GM19372 (cell line): ENCODE data around the gene PPM1H.
"Not testable (repeated sequence)": the region's sequence is repeated elsewhere in the genome, so short reads cannot be mapped to it uniquely, and the experiment has no call there.

Experiments
- ATAC-seq: cut with Tn5 transposase; IDR thresholded peaks from one replicate; pipeline ENCODE4 v1.9.1; 2021; ENCODE audit warnings: mild to moderate bottlenecking, low read depth, moderate library complexity; ENCODE audit not compliant: unreplicated experiment

PPM1H gene

DNA sequence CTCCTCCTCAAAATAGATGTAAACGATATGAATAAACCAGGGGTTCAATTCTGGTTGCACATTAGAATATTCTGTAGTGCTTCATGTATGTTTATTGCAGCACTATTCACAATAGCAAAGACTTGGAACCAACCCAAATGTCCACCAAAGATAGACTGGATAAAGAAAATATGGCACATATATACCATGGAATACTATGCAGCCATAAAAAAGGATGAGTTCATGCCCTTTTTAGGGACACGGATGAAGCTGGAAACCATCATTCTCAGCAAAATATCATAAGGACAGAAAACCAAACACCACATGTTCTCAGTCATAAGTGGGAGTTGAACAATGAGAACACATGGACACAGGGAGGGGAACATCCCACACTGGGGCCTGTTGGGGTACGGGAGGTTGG is 55.7 kb downstream of the PPM1H start:
- ATAC-seq, result not testable (repeated sequence)

DNA sequence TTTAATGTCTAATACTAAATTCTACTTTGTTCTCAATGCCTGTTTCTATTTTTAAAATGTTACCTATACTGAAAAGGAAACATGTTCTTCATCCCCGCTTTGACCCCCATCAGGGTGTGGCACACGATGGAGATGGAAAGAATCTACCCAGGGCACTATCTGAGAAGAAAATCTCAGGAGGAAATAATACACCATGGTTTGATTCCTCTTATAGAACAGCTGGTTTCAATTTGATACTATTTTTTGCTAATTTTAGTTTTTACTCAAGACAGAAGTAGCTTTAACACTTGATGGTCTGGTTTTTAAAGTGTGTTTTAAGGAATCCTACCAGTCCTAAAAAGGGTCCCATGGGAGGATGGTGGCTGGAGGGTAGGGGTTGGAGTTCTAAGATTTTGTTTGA is 56.7 kb downstream of the PPM1H start:
- ATAC-seq, result no peak

DNA sequence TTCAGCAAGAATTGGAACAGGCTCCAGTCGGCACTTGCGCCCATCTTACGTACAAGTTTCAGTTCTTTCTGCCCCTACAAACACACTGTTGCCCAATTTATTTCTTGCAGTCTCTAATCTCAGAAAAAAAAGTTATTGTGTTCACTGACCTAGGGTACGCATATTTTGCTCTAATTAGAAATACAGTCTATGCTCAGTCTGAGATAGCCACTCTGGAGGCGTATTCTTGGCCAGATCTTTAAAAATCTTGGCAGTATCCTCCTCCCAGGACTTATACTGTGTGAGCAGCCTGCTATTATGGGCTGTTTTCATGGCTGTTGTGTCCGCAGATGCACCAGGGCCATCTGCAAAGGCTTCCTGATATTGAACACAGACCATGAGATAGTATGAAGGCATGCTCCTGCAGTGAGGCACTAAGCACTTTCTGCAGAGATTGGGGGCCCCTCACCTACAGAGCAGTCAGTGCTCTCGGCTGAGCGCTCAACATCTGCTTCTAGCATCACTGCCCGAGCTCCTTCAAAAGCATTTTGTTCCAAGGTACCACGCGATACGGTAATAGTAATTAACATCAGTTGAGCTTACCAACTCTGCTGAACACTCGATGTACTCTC is 57.9 kb downstream of the PPM1H start:
- no peak for ATAC-seq

DNA sequence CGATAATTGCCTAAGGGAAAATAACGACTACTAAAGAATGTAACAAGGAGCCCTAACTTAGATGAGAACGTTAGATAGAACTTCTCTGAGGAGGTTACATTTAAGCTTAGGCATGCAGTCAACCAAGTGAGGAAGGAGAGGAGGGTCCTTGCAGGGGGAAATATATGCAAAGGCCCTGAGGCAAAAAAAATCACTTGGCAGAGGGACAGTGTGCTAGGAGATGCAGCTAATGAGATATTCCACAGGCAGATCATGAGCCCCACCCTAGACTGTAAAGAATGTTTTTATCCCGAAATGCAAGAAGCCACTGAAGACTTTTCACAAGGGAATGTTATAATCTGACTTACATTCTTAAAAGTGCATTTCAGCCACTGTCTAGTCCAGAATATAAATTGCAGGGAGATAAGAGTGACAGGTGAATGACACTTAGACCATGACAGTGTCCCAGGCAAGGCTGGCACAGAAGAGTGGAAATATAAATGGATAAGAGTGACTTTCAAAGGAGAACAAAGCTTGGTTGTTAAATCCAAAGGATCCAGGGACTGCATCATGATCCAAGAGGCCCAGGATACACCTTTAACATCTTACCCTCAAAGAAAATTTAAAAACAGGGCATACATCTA is 61.0 kb downstream of the PPM1H start:
- ATAC-seq, result no peak

DNA sequence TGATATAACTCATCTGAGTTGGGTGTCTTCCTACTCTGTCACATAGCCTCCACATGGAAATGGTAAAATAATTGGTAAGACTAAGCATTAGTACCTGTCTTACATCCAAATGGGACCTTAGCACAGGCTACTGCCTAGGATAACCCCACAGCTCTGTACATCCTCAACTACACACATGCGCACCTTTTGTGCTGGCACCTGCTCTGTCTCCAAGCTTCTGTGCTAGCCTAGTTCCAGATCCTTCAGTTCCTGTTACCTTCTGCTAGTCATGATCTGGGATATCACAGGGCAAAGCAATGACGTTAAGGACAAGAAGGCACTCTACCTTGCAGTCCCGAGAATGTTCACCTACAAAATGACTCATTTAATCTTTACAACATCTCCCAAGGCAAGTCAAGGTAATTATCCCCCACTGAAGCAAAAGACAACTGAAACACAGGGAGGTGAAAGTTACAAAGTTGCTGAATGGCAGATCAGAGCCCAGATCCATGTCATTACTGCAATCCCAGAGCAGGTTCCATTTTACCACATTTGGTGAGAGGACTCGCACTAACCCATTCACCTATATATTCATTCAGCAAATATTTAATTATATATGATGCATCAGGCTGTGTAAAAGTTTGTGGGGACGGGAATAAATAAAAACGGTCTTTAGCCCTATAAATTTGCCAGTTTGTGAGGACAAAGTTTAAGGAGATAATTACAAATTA is 61.7 kb downstream of the PPM1H start:
- no peak for ATAC-seq

DNA sequence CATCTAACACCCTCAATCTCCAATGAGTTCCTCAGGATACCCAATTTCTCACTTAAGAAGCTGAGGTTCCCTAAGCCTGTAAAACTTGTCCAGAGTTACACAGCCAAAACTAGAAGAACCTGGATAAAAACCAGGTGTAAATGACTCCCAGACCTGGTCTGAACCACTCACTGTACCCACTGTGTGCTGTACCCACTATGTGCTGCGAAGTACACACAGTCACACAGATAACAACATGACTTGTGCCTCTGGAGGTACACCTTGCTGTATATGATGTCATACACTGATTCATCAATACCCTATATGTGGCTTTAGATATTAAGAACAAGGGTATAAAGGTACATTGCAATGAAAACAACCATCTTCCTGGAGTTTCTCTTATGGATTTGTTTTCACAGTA is 66.1 kb downstream of the PPM1H start:
- ATAC-seq, result no peak

DNA sequence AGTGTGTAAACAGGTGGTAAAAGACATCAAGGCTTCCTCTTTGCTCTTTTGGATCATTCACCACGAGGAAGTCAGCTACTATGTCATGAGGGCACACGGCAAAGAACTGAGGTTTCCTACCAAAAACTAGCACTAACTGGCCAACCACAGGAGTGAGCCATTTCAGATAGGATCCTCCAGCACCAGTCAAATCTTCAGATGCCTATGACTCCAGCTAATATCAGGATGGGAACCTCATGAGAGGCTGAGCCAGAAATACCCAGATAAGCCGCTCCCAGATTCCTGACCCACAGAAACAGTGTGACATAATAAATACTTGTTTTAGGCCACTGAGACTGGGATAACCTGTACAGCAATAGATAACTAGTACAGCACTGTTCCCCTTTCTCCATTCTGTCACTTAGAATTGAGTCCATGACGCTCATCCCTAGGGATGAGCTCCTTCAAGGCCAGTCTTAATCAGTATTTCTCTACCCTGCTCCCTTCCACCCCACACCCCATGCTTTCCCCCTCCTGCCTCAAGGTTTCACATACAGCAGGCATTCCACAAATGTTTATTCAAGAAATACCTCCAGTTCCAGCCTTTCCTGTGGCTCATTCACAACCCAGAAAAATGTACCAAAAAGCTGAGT is 68.4 kb downstream of the PPM1H start:
- no peak for ATAC-seq

DNA sequence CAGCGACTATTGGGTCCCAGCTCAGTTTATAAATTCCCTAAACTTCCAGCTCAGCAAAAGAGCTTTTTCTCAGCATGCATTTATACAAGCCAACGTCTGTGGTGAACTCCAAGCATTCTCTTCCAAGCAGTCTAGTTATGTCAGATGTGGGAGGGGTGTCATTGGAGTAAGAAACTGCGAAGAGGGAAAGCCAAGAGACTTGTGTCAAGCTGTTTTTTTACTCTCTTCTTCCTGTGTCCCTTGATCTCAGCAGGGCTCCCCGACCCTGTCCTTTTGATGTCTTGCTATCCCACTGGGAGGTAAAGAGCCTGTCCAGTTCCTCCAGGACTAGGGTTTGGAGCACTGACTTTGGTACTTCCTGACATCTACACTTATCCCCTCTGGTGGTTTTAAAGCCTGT is 69.0 kb downstream of the PPM1H start:
- ATAC-seq, result no peak

DNA sequence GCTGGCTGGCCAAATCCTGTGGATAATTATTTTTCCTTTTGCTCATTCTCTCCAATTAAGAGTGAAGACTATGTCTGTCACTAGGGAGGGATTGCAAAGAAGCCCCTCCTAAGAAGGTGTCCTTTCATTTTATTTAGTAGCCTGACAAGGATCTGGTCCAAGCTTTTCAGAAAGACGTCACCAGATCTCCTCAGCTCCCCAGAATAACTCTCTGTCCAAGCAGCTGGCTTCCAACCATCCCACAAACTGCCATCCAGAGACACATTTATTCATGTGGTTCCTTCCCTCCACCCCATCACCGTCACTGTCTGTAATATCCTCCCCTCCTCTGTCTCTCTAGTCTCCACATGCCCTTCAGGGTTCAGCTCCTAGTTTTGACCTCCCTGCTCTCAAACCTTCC is 69.9 kb downstream of the PPM1H start:
- ATAC-seq, result no peak

DNA sequence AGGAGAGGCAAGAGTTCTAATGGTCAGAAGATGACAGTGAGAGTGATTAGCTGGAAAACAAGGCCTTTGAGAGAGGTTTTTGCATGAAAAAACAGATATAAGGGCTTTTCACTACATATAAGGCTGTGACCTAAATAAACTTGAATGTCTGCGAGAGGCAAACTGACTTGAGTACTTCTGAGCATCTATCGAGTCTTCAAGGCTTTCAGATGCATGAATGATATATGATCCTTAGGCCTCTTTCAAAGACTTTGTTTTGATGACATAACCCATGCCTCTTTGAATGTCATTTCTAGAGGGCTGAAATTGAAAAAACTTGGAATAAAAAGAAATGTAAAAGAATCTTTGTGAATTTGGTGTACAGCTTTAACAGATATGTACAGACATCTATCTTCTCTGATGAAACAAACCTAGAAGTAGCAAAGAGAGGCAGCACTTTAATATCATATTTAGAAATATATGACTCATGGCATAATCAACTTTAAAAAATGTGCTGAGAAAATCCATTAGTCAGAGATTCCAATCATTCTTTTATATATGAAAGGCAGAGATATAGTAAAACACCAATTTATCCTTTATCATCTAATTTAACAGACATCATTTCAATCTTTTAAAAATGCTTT is 72.6 kb downstream of the PPM1H start:
- no peak for ATAC-seq

DNA sequence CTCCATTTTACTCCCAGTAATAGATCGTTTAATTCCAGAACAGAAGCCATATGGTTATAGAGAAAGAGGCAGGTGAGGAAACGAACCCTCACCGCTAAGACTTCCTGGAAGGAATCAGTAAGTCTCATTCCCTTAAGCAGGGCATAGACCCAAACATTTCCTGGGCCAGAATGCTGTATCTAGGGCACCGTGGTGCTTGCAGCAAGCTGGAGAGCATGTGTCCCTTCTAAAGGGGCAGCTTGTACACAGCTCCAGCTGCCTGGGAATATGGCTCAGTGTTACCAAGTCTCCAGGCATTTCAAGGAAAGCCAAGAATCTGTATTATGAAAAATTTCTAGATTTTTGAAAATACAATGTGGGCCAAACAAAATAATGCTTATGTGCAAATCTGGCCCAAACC is 73.4 kb downstream of the PPM1H start:
- ATAC-seq, result no peak

DNA sequence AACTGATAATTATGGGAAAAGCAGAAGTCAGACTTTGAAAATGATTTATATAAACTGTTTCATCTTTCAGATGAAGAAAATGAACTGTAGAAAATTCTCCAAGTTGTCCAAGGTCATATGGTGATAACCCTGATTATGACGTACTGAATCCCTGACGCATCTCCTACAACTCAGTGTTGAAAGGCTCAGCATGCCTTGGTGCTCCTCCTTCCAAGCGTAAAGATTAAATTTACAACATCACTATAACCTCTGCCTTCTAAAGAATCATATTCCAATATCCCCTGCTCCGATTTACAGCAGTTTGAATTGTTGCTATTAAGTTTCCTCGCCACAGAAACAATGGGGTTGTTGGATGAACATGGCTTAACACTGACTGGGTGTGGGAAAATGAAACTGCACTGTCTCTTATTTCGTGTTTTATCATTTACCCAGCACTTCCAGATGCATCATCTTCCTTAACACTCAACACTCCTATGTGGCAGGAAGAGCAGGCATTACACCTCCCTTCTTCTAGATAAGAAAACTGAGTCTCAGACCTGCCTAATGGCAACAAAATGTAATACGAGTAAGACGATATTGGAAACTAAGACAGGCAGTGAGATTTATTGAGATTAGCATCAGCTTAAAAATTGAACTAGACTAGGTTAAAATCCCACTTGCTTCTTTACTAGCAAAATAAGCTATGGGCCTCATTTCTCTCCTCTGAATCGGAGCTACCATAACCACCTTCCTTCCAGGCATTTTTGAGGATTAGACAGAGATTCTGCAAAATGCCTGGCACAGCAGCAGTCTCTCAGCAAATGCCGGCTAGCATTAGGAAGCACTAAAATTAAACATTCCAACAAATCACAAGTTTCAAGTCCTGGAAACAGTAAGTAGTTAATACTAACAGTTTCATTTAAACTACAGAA is 74.2 kb downstream of the PPM1H start:
- no peak for ATAC-seq

DNA sequence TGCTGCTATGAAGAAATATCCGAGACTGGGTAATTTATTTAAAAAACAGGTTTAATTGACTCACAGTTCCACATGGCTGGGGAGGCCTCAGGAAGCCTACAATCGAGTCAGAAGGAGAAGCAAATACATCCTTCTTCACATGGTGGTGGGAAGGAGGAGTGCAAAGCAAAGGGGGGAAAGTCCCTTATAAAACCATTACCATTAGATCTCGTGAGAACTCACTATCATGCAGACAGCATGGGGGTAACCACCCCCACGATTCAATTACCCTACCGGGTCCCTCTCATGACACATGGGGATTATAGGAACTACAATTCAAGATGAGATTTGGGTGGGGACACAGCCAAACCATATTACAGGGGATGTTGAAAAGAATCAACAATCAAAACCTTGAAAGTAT is 74.9 kb downstream of the PPM1H start:
- ATAC-seq, result no peak

DNA sequence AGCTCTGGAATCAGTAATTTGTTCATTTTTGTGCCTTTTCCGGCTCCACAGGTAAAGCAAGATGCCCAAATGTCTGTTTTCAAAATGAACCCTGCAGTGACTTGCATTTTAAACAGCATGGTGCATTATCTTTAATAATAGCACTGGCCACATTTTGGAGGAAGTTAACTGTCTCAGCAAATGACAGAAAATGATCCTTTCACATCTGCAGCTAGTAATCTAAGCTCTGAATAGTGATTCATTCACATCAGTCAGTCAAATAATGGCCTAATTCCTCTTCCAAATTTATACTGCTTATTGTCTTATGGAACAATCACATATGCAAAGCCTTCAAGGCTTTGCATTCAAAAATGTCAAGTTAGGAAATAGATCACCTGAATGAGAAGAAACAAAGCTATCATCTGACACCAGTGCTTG is 75.6 kb downstream of the PPM1H start:
- no peak for ATAC-seq

DNA sequence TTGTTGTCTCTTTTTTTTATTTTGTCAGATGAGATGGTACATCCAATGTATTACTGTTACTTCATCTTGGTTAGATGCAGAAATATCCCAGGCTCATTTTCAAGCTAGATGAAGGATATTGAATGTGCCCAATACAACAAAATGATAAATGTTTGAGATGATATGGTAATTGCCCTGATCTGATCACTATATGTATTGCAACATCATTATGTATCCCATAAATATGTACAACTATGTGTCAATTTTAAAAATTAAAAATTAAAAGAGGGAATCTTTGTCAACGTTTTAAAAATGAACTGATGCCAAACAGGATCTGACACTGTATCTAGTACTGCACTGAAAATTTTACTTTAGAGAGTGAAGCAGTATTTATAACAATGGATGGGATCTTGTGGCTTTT is 78.5 kb downstream of the PPM1H start:
- ATAC-seq, result no peak

DNA sequence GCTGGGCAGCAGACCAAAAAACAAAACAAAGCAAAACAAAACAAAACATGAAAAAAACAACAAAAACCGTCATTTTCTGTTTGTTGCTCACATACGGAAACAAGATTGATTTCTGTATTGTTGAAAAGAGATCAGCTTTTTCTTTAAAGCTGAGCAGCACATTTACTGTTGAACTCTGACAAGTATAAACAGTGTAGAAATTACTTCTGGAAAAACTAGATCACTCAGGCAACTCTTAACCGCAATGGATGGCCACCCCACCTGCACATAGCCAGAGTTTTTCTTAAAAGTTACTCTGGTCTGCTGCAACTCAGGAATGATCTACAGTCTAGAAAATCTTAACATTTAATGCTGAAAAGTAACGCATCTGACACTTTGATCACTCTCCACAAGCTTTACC is 80.9 kb downstream of the PPM1H start:
- no peak for ATAC-seq

DNA sequence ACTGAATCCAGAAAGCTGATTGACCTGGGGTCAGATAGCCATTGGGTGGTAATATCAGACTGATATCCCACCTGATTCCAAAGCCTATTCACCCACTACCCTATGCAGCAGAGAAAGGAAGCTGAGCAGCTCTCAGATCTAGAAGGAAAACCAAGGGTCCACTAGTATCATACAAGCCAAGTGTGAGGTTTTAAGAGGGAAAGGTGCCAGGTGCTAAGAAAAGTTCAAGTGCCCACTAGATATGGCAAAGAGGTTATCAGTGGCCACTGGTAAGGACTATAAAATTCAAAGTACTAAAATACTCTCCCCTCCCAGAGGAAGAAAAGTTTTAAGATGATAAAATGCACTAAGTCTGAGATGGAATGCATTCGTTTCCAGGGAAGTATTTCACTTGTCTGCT is 85.6 kb downstream of the PPM1H start:
- no peak for ATAC-seq

DNA sequence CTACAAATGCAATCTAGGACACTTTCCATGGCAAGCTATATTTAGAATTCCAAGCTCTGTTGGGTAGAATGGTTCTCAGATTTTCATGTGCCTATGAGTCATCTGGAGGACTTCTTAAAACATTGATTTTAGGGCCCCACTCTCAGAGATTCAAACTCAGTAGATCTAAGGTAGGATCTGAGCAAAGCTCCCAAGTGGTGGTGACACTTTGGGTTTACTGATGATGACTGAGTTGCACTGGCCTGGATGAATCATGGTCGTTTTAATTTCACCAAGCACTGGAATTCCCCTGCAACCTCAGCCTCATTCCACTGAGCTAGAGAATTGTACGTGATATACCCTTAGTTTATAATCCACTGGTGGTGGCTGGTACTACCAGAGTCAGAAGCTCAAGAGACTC is 86.5 kb downstream of the PPM1H start:
- ATAC-seq, result no peak

DNA sequence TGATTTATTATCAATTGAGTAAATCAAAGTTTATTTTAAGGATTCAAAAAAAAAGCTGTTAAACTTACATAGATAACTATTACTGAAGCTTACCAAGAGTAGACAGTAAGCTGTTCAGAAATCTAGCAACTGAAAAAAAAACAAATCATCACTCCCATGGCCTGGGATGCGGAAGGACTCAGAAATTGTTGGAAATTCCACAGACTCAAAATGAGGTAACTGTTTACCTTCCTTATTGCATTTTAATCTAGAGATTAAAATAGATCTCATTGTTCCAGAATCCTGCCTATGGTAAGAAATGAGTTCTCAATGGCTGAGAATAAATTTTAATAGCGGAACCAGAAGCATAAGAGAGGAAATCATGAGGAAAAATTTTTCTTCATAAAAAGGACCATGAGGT is 87.2 kb downstream of the PPM1H start:
- ATAC-seq, result no peak

DNA sequence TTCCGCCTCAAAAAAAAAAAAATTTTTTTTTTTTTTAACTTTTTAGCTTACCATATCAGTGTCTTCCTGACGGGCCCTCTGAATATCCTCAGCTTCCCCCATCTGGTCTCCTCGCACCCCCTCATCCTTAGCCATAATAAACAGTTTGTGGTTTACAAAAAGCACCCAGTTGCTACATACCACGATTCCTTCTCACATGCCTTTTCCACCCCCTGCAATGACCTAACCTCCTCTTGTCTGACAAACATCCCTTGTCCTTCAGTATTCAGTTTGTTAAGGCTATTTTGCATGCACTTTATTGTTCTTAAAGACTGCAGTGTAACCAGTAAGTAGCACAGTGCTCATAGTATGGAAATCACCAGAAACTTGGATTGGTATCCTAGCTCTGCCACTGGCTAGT is 88.5 kb downstream of the PPM1H start:
- ATAC-seq, result no peak
